H1 (cell line): ENCODE results near the gene UBA3.

ENCODE experiments used
- CTCF ChIP-seq, 3 experiments: IDR thresholded peaks; 1 replicate in 2 of 3; 2 replicates in 1 of 3; pipeline versions ENCODE4 v1.5.1 to v1.6.1; 2011; ENCODE audit warnings: low read length in 3 of 3, mild to moderate bottlenecking in 3 of 3, inconsistent platforms in 2 of 3, low read depth in 1 of 3, moderate library complexity in 1 of 3; ENCODE audit not compliant: insufficient read depth in 1 of 3; ENCODE audit errors: control extremely low read depth in 1 of 3
- SIN3A ChIP-seq, 2 experiments: IDR thresholded peaks in 1 of 2; conservative IDR thresholded peaks in 1 of 2; 2 replicates each; pipeline ENCODE4 v1.6.1; 2011 to 2012; ENCODE audit warnings: low read length in 2 of 2, improper control_type of control experiment in 1 of 2, low read depth in 1 of 2, mild to moderate bottlenecking in 1 of 2

- no peak for TF ChIP-seq CTCF (IDR thresholded peaks at IDR 0.05; ENCODE audit: control extremely low read depth in 1 of 3, insufficient read depth in 1 of 3, low read depth in 1 of 3, low read length in 3 of 3)
- TF ChIP-seq SIN3A (conservative IDR thresholded peaks at IDR 0.05 in 1 of 2, IDR thresholded peaks at IDR 0.05 in 1 of 2; ENCODE audit: low read depth in 1 of 2, low read length in 2 of 2), result no peak
Observed at GRCh38 chr3:69082805-69083204, 2.6 kb upstream of the UBA3 start.
